Cardiac muscle cell (in vitro differentiated cells and primary cell): ENCODE results near the gene CD4. TPM values are rescaled to one million over a fixed set of nuclear protein-coding genes. Genes with fewer than 3 reads are reported as not detected.
A peak's percentile ranks its signal among the peaks of the same experiment; 100 is the strongest.
"Not testable (repeated sequence)": the region's sequence is repeated elsewhere in the genome, so short reads cannot be mapped to it uniquely, and the experiment has no call there.

Experiments used
- DNase-seq, 2 donors: peaks; one replicate each; pipeline versions ENCODE4 v3.0.0 to v3.0.0-alpha.2; 2010 to 2017; ENCODE audit warnings: low read depth in 1 of 2, low spot score in 1 of 2
- H3K27ac ChIP-seq: fragments of 200-600 bp; sonication (generic); 2 replicates; pipeline ENCODE4 v1.5.1; 2016
- H3K27me3 ChIP-seq: fragments of 200-600 bp; sonication (generic); 2 replicates; pipeline ENCODE4 v1.6.0; 2016; ENCODE audit warnings: control low read depth
- H3K36me3 ChIP-seq: fragments of 200-600 bp; sonication (generic); 2 replicates; pipeline ENCODE4 v1.5.1; 2016; ENCODE audit warnings: control low read depth
- H3K4me1 ChIP-seq: fragments of 200-600 bp; sonication (generic); 2 replicates; pipeline ENCODE4 v1.8.1; 2017; ENCODE audit warnings: low read depth, mild to moderate bottlenecking, mixed run types
- H3K4me3 ChIP-seq: fragments of 200-600 bp; sonication (generic); 2 replicates; pipeline ENCODE4 v1.5.1; 2016; ENCODE audit warnings: mild to moderate bottlenecking
- H3K9me3 ChIP-seq: fragments of 200-600 bp; sonication (generic); 2 replicates; pipeline ENCODE4 v1.5.1; 2017; ENCODE audit warnings: low read depth, mild to moderate bottlenecking, control low read depth
- polyA plus RNA-seq: library from polyadenylated mRNA; unstranded; fragments of >200 nt; fragmentation: Nextera tagmentation; extraction: Ambion mirVana; gene quantifications from 2 replicates; pipeline ENCODE4 v1.2.1, GENCODE V29; 2016
- total RNA-seq: library from RNA; depleted of rRNA; stranded (reverse); fragments of >200 nt; gene quantifications from 2 replicates; pipeline ENCODE4 v1.2.3, GENCODE V29; 2016
- TF ChIP-seq, protein P1 (sequence below): IDR thresholded peaks from 2 replicates; pipeline ENCODE4 v1.5.1; 2012; ENCODE audit warnings: low read depth, mild to moderate bottlenecking, low read length

Gene CD4
- total and polyA plus RNA-seq, 2 experiments from 2014 or later = 3.3 to 5.9 TPM

DNA sequence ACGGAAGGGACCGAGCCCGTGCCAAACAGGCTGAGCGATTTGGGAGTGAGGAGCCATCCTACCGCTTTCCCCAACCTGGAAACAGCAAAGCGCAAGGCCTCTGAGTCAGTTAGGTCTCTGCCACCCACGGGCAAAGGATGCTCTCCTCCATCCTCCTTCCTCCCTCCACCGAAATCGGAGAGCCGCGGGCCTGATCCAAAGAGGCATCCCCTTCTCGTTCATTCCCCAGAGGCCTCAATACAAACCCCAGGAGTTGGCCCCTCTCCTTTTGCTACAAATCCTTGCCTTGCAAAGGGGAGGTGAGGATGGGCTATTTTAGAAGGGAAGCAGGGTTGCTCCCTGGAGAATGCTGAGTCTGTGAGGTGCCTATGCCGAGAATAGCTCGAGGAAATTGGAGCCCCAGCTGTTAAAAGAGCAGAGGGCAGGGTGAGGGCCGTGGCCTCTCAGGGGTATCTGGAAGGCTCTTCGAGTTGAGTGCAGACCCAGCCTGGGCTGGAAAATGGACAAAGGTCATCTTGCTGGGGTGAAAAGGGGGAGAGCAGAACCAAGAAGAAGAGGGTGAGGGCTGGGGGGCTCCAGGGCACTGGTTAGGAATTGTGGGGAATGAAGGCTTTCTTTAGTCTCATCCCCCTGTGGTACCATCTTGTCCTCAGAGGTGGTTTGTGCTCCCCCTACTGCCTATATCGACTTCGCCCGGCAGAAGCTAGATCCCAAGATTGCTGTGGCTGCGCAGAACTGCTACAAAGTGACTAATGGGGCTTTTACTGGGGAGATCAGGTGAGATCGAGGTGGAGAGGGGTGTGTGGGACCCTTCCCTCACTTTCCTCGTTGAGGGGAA, 79.1 kb downstream of the CD4 start:
- peak in 1 of 2 donors; percentile 16 for DNase-seq
- no peaks in the 10 kb centered on the region for H3K9me3 ChIP-seq
- TF ChIP-seq, protein P1, sequence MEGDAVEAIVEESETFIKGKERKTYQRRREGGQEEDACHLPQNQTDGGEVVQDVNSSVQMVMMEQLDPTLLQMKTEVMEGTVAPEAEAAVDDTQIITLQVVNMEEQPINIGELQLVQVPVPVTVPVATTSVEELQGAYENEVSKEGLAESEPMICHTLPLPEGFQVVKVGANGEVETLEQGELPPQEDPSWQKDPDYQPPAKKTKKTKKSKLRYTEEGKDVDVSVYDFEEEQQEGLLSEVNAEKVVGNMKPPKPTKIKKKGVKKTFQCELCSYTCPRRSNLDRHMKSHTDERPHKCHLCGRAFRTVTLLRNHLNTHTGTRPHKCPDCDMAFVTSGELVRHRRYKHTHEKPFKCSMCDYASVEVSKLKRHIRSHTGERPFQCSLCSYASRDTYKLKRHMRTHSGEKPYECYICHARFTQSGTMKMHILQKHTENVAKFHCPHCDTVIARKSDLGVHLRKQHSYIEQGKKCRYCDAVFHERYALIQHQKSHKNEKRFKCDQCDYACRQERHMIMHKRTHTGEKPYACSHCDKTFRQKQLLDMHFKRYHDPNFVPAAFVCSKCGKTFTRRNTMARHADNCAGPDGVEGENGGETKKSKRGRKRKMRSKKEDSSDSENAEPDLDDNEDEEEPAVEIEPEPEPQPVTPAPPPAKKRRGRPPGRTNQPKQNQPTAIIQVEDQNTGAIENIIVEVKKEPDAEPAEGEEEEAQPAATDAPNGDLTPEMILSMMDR = peak; percentile 35
- peak overlapping the region; percentile 86 for H3K27ac ChIP-seq
- peaks cover 7% of the 10 kb centered on the region for H3K4me1 ChIP-seq
- H3K4me3 ChIP-seq = peak overlapping the region; percentile 97
- H3K36me3 ChIP-seq = peaks cover 38% of the 10 kb centered on the region
- no peaks in the 10 kb centered on the region for H3K27me3 ChIP-seq

DNA sequence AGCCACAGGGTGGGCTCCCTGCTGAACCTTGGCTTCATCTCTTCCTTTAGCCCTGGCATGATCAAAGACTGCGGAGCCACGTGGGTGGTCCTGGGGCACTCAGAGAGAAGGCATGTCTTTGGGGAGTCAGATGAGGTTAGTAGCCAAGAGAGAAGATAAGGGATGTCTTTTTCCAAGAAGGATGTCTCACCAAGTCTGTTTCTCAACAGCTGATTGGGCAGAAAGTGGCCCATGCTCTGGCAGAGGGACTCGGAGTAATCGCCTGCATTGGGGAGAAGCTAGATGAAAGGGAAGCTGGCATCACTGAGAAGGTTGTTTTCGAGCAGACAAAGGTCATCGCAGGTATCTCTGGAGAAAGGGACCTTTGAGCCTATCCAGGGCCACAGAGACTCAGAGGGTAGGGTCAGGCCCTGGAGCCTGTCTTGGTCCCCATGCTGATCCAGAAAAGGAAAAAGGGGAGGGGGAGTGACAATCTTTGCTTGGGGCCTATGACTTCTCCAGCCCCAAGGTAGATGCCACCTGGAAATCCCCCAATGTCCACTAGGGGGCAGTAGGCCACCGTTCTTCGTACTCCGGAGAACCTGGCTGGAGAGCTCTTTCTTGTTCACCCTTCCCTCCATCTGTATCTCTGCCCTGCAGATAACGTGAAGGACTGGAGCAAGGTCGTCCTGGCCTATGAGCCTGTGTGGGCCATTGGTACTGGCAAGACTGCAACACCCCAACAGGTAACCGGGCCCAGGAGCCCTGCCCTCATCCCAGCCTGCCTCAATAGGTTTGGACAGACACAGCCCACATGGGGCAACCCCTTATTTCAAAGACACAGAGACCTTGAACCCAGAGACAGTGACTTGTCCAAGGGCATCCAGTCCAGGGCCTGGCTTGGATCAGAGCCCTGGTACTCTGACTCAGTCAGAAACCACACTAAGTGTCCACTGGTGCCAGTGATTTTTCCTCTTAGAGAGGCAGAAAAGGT, 80.0 kb downstream of the CD4 start:
- Histone ChIP-seq H3K27ac (peak overlapping the region; percentile 86), H3K4me3 (peak overlapping the region; percentile 97), H3K27me3 (no peaks in the 10 kb centered on the region), H3K4me1 (peaks cover 12% of the 10 kb centered on the region), H3K36me3 (peaks cover 29% of the 10 kb centered on the region), H3K9me3 (no peaks in the 10 kb centered on the region)
- TF ChIP-seq, protein P1 = peak; percentile 86
- peak; percentile 80 to 90 for DNase-seq

DNA sequence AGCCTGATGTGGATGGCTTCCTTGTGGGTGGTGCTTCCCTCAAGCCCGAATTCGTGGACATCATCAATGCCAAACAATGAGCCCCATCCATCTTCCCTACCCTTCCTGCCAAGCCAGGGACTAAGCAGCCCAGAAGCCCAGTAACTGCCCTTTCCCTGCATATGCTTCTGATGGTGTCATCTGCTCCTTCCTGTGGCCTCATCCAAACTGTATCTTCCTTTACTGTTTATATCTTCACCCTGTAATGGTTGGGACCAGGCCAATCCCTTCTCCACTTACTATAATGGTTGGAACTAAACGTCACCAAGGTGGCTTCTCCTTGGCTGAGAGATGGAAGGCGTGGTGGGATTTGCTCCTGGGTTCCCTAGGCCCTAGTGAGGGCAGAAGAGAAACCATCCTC, 81.0 kb downstream of the CD4 start:
- not testable (repeated sequence) for H3K27me3 ChIP-seq, H3K9me3 ChIP-seq, DNase-seq, H3K4me3 ChIP-seq
- H3K4me1 ChIP-seq = peaks cover 12% of the 10 kb centered on the region
- peak overlapping the region; percentile 21 for H3K27ac ChIP-seq
- H3K36me3 ChIP-seq = peaks cover 22% of the 10 kb centered on the region

Other genes starting within 250 kb of the CD4 start
- 18.0 and 29.0 TPM in 2 replicates for gene IFFO1, start 233.5 kb upstream of the CD4 start, total RNA-seq
- gene IFFO1, start 233.5 kb upstream of the CD4 start, polyA plus RNA-seq = 25.4 and 28.4 TPM in 2 replicates
- 20.4 and 45.5 TPM in 2 replicates for gene NOP2, start 221.2 kb upstream of the CD4 start, total RNA-seq
- gene NOP2, start 221.2 kb upstream of the CD4 start, polyA plus RNA-seq = 36.2 and 38.2 TPM in 2 replicates
- gene CHD4, start 182.1 kb upstream of the CD4 start, total RNA-seq = 363 and 580 TPM in 2 replicates
- 155 and 204 TPM in 2 replicates for gene CHD4, start 182.1 kb upstream of the CD4 start, polyA plus RNA-seq
- gene LPAR5, start 153.6 kb upstream of the CD4 start, total RNA-seq = 0.07 and 0.71 TPM in 2 replicates
- gene LPAR5, start 153.6 kb upstream of the CD4 start, polyA plus RNA-seq = 0.10 and 0.78 TPM in 2 replicates
- gene ACRBP, start 142.1 kb upstream of the CD4 start, total RNA-seq = 0.99 and 2.8 TPM in 2 replicates
- gene ACRBP, start 142.1 kb upstream of the CD4 start, polyA plus RNA-seq = 2.6 and 7.0 TPM in 2 replicates
- gene ING4, start 126.4 kb upstream of the CD4 start, total RNA-seq = 95.2 and 107 TPM in 2 replicates
- gene ING4, start 126.4 kb upstream of the CD4 start, polyA plus RNA-seq = 95.3 and 96.2 TPM in 2 replicates
- 39.4 and 44.9 TPM in 2 replicates for gene ZNF384, start 100.2 kb upstream of the CD4 start, total RNA-seq
- gene ZNF384, start 100.2 kb upstream of the CD4 start, polyA plus RNA-seq = 38.2 and 44.1 TPM in 2 replicates
- 0.36 and 5.5 TPM in 2 replicates for gene PIANP, start 88.7 kb upstream of the CD4 start, total RNA-seq
- 4.1 and 5.0 TPM in 2 replicates for gene PIANP, start 88.7 kb upstream of the CD4 start, polyA plus RNA-seq
- 71.0 and 82.1 TPM in 2 replicates for gene COPS7A, start 65.5 kb upstream of the CD4 start, total RNA-seq
- 97.7 and 108 TPM in 2 replicates for gene COPS7A, start 65.5 kb upstream of the CD4 start, polyA plus RNA-seq
- gene MLF2, start 36.4 kb upstream of the CD4 start, total RNA-seq = 342 and 449 TPM in 2 replicates
- gene MLF2, start 36.4 kb upstream of the CD4 start, polyA plus RNA-seq = 575 and 592 TPM in 2 replicates
- 194 and 290 TPM in 2 replicates for gene PTMS, start 23.2 kb upstream of the CD4 start, total RNA-seq
- 426 and 467 TPM in 2 replicates for gene PTMS, start 23.2 kb upstream of the CD4 start, polyA plus RNA-seq
- gene LAG3, start 17.0 kb upstream of the CD4 start, total RNA-seq = 0.15 TPM in 1 of 2 replicates, not detected in the other
- 0.34 TPM in 1 of 2 replicates, not detected in the other for gene LAG3, start 17.0 kb upstream of the CD4 start, polyA plus RNA-seq
- gene GPR162, start 32.3 kb downstream of the CD4 start, total RNA-seq = 41.1 and 51.0 TPM in 2 replicates
- 29.2 and 38.6 TPM in 2 replicates for gene GPR162, start 32.3 kb downstream of the CD4 start, polyA plus RNA-seq
- gene P3H3, start 38.9 kb downstream of the CD4 start, total RNA-seq = 11.6 and 19.7 TPM in 2 replicates
- gene P3H3, start 38.9 kb downstream of the CD4 start, polyA plus RNA-seq = 13.7 and 18.2 TPM in 2 replicates
- 3.0 and 5.2 TPM in 2 replicates for gene GNB3, start 51.4 kb downstream of the CD4 start, total RNA-seq
- gene GNB3, start 51.4 kb downstream of the CD4 start, polyA plus RNA-seq = 1.7 and 2.1 TPM in 2 replicates
- 11.5 and 42.8 TPM in 2 replicates for gene CDCA3, start 61.8 kb downstream of the CD4 start, total RNA-seq
- gene CDCA3, start 61.8 kb downstream of the CD4 start, polyA plus RNA-seq = 10.4 and 84.9 TPM in 2 replicates
- 145 and 150 TPM in 2 replicates for gene USP5, start 62.6 kb downstream of the CD4 start, total RNA-seq
- gene USP5, start 62.6 kb downstream of the CD4 start, polyA plus RNA-seq = 156 TPM in 2 replicates
- gene TPI1, start 78.0 kb downstream of the CD4 start, total RNA-seq = 1,963 and 2,650 TPM in 2 replicates
- 3,554 and 4,448 TPM in 2 replicates for gene TPI1, start 78.0 kb downstream of the CD4 start, polyA plus RNA-seq
- 11.6 and 12.3 TPM in 2 replicates for gene SPSB2, start 83.8 kb downstream of the CD4 start, total RNA-seq
- gene SPSB2, start 83.8 kb downstream of the CD4 start, polyA plus RNA-seq = 13.5 and 15.6 TPM in 2 replicates
- 17.5 and 18.8 TPM in 2 replicates for gene LRRC23, start 115.3 kb downstream of the CD4 start, total RNA-seq
- gene LRRC23, start 115.3 kb downstream of the CD4 start, polyA plus RNA-seq = 23.7 and 24.8 TPM in 2 replicates
- gene ENO2, start 125.1 kb downstream of the CD4 start, total RNA-seq = 56.2 and 87.7 TPM in 2 replicates
- gene ENO2, start 125.1 kb downstream of the CD4 start, polyA plus RNA-seq = 133 and 154 TPM in 2 replicates
- 28.1 and 46.4 TPM in 2 replicates for gene ATN1, start 138.4 kb downstream of the CD4 start, total RNA-seq
- gene ATN1, start 138.4 kb downstream of the CD4 start, polyA plus RNA-seq = 22.8 and 37.8 TPM in 2 replicates
- not detected in 2 replicates for gene RNU7-1, start 154.3 kb downstream of the CD4 start, total RNA-seq
- not detected in 2 replicates for gene RNU7-1, start 154.3 kb downstream of the CD4 start, polyA plus RNA-seq
- 260 and 307 TPM in 2 replicates for gene C12orf57, start 154.5 kb downstream of the CD4 start, total RNA-seq
- 154 and 208 TPM in 2 replicates for gene C12orf57, start 154.5 kb downstream of the CD4 start, polyA plus RNA-seq
- gene PTPN6, start 161.8 kb downstream of the CD4 start, total RNA-seq = 17.4 and 19.2 TPM in 2 replicates
- gene PTPN6, start 161.8 kb downstream of the CD4 start, polyA plus RNA-seq = 25.2 and 28.4 TPM in 2 replicates
- 350 and 388 TPM in 2 replicates for gene PHB2, start 181.1 kb downstream of the CD4 start, total RNA-seq
- gene PHB2, start 181.1 kb downstream of the CD4 start, polyA plus RNA-seq = 181 and 228 TPM in 2 replicates
- 15.7 and 21.5 TPM in 2 replicates for gene EMG1, start 181.4 kb downstream of the CD4 start, total RNA-seq
- 29.7 and 39.2 TPM in 2 replicates for gene EMG1, start 181.4 kb downstream of the CD4 start, polyA plus RNA-seq
- gene LPCAT3, start 228.9 kb downstream of the CD4 start, total RNA-seq = 12.0 and 15.8 TPM in 2 replicates
- gene LPCAT3, start 228.9 kb downstream of the CD4 start, polyA plus RNA-seq = 31.4 and 37.8 TPM in 2 replicates